ENCODE data around the gene SMARCB1. TPM values are rescaled to one million over a fixed set of nuclear protein-coding genes. Genes with fewer than 3 reads are reported as not detected.

The SMARCB1 gene
- total and polyA plus RNA-seq, 2 donors (not counting 1 experiment from before 2014, with no cell fraction given): 179 to 190 TPM

DNA sequence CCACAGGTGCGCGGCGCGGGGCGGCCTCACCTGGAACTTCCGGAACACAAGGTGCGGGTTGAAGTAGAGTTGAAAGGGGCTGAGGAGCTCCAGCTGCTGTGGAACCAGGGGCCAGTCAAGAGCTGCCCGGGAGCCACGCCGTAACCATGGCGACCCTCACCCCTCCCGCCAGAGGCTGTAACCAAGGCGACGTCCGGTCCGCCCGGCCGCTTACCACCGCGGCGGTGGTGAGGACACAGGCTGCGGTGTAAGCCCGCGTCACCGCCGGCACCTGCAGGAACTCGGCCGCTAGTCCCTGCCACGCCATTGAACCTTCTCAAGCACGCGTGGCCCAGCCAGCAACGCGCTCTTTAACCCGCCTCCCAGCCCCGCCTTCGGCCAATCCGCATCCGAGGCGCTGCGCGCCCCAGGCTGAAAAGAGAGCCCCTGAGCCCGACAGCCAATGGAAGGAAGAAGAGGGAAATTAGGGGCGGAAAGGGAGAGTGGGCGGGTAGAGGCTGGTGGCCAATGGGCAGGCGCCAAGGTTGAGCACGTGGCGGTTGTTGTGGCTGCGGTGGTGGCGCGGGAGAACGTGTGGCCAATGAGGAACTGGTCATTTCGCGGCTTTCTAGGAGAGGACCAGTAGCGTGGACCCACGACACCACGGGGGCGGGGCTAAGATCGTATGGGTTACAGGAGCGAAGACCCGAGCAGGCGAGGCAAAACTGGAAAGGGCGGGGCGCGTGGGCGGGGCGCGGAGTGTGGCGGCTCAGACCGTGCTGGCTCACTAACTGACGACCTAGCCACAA, 52.1 kb downstream of the SMARCB1 start, which contains the start of gene DERL3:
Gene DERL3 (minus strand): TSS at position 326 of the 788 bp plus-strand sequence. CDS start 19 bp downstream, at position 307.
- DNase-seq (peak; percentile 100), ATAC-seq (ENCODE audit: low read depth) (peak; percentile 78)
- H3K4me2 ChIP-seq (replicated peaks; ENCODE audit: low read depth, low read length, poor library complexity, severe bottlenecking): peak within 1 kb of the TSS; percentile 93
- peaks cover 45 to 60% of the 10 kb centered on the region in 2 donors for H3K4me1 ChIP-seq (ENCODE audit: control insufficient read depth in 2 of 2, insufficient read depth in 2 of 2, low read length in 2 of 2)
- intact Hi-C loops (cut with micrococcal nuclease): loop anchor here (1.0 to 10.0 kb wide), 8 partner anchors 18 to 596 kb away; partner anchors contain the start of gene MIF
- H3K27me3 ChIP-seq (replicated peaks in 1 of 4; ENCODE audit: control extremely low read depth in 1 of 4, control insufficient read depth in 3 of 4, insufficient read depth in 4 of 4, low read length in 3 of 4): no peaks in the 10 kb centered on the region
- Mint-ChIP-seq H3K4me1 (peaks cover 73% of the 10 kb centered on the region), H3K27me3 (no peaks in the 10 kb centered on the region), H3K9me3 (ENCODE audit: insufficient read depth) (no peaks in the 10 kb centered on the region), H3K4me3 (peak within 1 kb of the TSS; percentile 89), H3K27ac (peak within 1 kb of the TSS; percentile 99)
- TF ChIP-seq EZH2 (IDR thresholded peaks at IDR 0.05; ENCODE audit: borderline replicate concordance, insufficient read depth, low read depth, low read length, poor library complexity, severe bottlenecking) (no peak), CTCF (IDR thresholded peaks at IDR 0.05) (no peak)
- H3K9me3 ChIP-seq (ENCODE audit: control extremely low read depth in 1 of 3, control insufficient read depth in 2 of 3, insufficient read depth in 1 of 3, low read length in 2 of 3): no peaks in the 10 kb centered on the region
- peaks cover 10% of the 10 kb centered on the region for H4K20me1 ChIP-seq (ENCODE audit: control insufficient read depth, insufficient read depth, low read length, poor library complexity, severe bottlenecking)
- H2AFZ ChIP-seq (ENCODE audit: insufficient read depth, low read depth, low read length, poor library complexity, severe bottlenecking): peak within 1 kb of the TSS; percentile 80
- CTCF ChIA-PET: interaction anchor here (0.8 to 1.7 kb wide), 6 partner anchors 11 to 85 kb away, joined by 3 to 20 read pairs (median 4); no protein-coding TSS in a partner anchor
- H3K4me3 ChIP-seq (ENCODE audit: control extremely low read depth in 1 of 5, extremely low read depth in 1 of 5, insufficient read depth in 1 of 5, low read depth in 2 of 5, low read length in 4 of 5): peak within 1 kb of the TSS; percentile 38 to 83 (median 69)
- H3K9ac ChIP-seq (ENCODE audit: low read length): peak within 1 kb of the TSS; percentile 75
- peaks cover 0 to 33% of the 10 kb centered on the region in 2 experiments for H3K36me3 ChIP-seq (replicated peaks in 1 of 2; ENCODE audit: control extremely low read depth in 1 of 2, control insufficient read depth in 1 of 2, extremely low read depth in 1 of 2, insufficient read depth in 2 of 2, low read length in 1 of 2)
- POLR2A ChIA-PET: interaction anchor here (0.6 to 2.2 kb wide), 14 partner anchors 10 to 172 kb away, joined by 3 to 18 read pairs (median 7); partner anchors contain the start of genes CABIN1, MIF, MMP11 and SLC2A11
- peak within 1 kb of the TSS; percentile 98 for H3K27ac ChIP-seq (ENCODE audit: low read length in 2 of 2)
- WGBS (ENCODE audit: insufficient coverage): under 1% methylated on average over 70 of the region's 70 CpGs
- peaks cover 5% of the 10 kb centered on the region for H3K79me2 ChIP-seq (ENCODE audit: control insufficient read depth, insufficient read depth, low read length)
